CD4-positive, alpha-beta memory T cell (primary cell): ENCODE measurements around the gene EFNB3. TPM values are rescaled to one million over a fixed set of nuclear protein-coding genes. Genes with fewer than 3 reads are reported as not detected.
A peak's percentile ranks its signal among the peaks of the same experiment; 100 is the strongest.

Experiments
- CTCF ChIA-PET: fragments of 350-600 bp; sonication (Branson Sonifier 250); formaldehyde crosslinking; loops from one replicate; lab custom pipeline; 2021; ENCODE audit warnings: inconsistent platforms; ENCODE audit not compliant: partially characterized antibody; lab: Charles Lee
- POLR2A ChIA-PET: fragments of 350-600 bp; sonication (Branson Sonifier 250); formaldehyde crosslinking; loops from one replicate; lab custom pipeline; 2021; ENCODE audit not compliant: partially characterized antibody; lab: Charles Lee
- DNase-seq, 5 donors: peaks; one replicate each; pipeline versions ENCODE4 v3.0.0 to v3.0.0-alpha.2; 2020 to 2022; ENCODE audit warnings: mixed read lengths in 1 of 5
- H3K27ac ChIP-seq: one replicate; pipeline ENCODE4 v1.7.0; 2013; ENCODE audit warnings: low read depth, low read length
- H3K27me3 ChIP-seq: 2 replicates; pipeline ENCODE4 v1.7.0; 2013; ENCODE audit warnings: mild to moderate bottlenecking, low read length, moderate library complexity; ENCODE audit not compliant: insufficient read depth
- H3K36me3 ChIP-seq: 2 replicates; pipeline ENCODE4 v1.7.0; 2013; ENCODE audit warnings: mild to moderate bottlenecking, low read length, moderate library complexity; ENCODE audit not compliant: insufficient read depth
- H3K4me1 ChIP-seq: 2 replicates; pipeline ENCODE4 v1.7.0; 2013; ENCODE audit warnings: mild to moderate bottlenecking, low read length, moderate library complexity; ENCODE audit not compliant: insufficient read depth
- H3K4me3 ChIP-seq, 2 donors: one replicate each; pipeline ENCODE4 v1.7.0; 2013; ENCODE audit warnings: low read length in 2 of 2, mild to moderate bottlenecking in 1 of 2
- H3K9me3 ChIP-seq, 2 donors: one replicate each; pipeline ENCODE4 v1.7.0; 2013; ENCODE audit warnings: low read length in 2 of 2, control low read depth in 1 of 2; ENCODE audit not compliant: control insufficient read depth in 1 of 2
- H3K27ac Mint-ChIP-seq, 7 donors: one replicate each; pipeline ENCODE4 v1.8.0; 2020 to 2021; ENCODE audit warnings: mixed read lengths in 7 of 7, mild to moderate bottlenecking in 6 of 7, inconsistent platforms in 3 of 7, moderate library complexity in 3 of 7
- H3K27me3 Mint-ChIP-seq, 2 donors: one replicate each; pipeline ENCODE4 v1.8.0; 2020 to 2021; ENCODE audit warnings: mixed read lengths in 2 of 2
- H3K36me3 Mint-ChIP-seq, 2 donors: one replicate each; pipeline ENCODE4 v1.8.0; 2020 to 2021; ENCODE audit warnings: mixed read lengths in 2 of 2, inconsistent platforms in 1 of 2, mild to moderate bottlenecking in 1 of 2
- H3K4me1 Mint-ChIP-seq, 4 donors: one replicate each; pipeline ENCODE4 v1.8.0; 2020 to 2021; ENCODE audit warnings: mixed read lengths in 4 of 4, mild to moderate bottlenecking in 1 of 4
- H3K4me3 Mint-ChIP-seq, 8 donors: one replicate each; pipeline ENCODE4 v1.8.0; 2020 to 2021; ENCODE audit warnings: mixed read lengths in 8 of 8, mild to moderate bottlenecking in 7 of 8, moderate library complexity in 6 of 8, inconsistent platforms in 3 of 8
- H3K9me3 Mint-ChIP-seq, 8 donors: one replicate each; pipeline ENCODE4 v1.8.0; 2020 to 2021; ENCODE audit warnings: mixed read lengths in 8 of 8, mild to moderate bottlenecking in 5 of 8, inconsistent platforms in 3 of 8, moderate library complexity in 1 of 8
- intact Hi-C: fragments of 100-400 bp; cut with micrococcal nuclease; formaldehyde crosslinking; loops from one replicate; pipeline ENCODE4 v1.15.1; 2023
- polyA plus RNA-seq, 2 donors: library from polyadenylated mRNA; unstranded; fragments of 300-500 nt; fragmentation: Illumina TruSeq; gene quantifications; one replicate each; pipeline ENCODE4 v1.2.3, GENCODE V29; 2021
- total RNA-seq, 2 experiments: library from RNA; stranded (reverse); gene quantifications; one replicate each; pipeline ENCODE4 v1.2.3, GENCODE V29; 2021

The EFNB3 gene
- total and polyA plus RNA-seq, 4 experiments from 2014 or later, result 0.09 to 0.11 TPM; not detected in 2

DNA sequence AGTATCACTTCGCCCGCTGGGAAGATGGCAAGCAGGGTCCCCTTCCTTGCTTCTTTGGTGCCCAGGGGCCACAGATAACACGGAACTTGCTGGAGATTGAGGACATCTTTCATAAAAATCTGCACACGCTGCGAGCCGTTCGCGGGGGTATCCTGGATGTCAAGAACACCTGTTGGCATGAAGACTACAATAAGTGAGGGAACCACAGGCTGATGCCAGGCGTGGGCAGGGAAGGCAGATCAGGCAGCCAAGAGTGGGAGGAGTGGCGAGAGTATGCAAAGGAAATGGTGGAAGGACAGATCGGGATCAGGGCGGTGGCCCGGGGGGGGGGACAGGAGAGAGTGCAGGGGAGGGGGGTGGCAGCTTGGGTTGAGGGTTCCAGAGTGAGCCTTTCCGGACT lies 34.7 kb downstream of the EFNB3 start:
- Histone ChIP-seq H3K27ac (no peak overlapping the region), H3K36me3 (no peaks in the 10 kb centered on the region), H3K27me3 (no peaks in the 10 kb centered on the region), H3K4me3 (no peak overlapping the region), H3K4me1 (no peaks in the 10 kb centered on the region), H3K9me3 (no peaks in the 10 kb centered on the region)
- H3K36me3 Mint-ChIP-seq, result no peaks in the 10 kb centered on the region
- peaks cover 19 to 22% of the 10 kb centered on the region in 2 donors for H3K27me3 Mint-ChIP-seq
- no peak overlapping the region for H3K27ac Mint-ChIP-seq
- H3K9me3 Mint-ChIP-seq, result no peaks in the 10 kb centered on the region
- CTCF ChIA-PET, result no interaction called here
- intact Hi-C loops, result no loop called here
- POLR2A ChIA-PET, result no interaction called here
- no peak overlapping the region for H3K4me3 Mint-ChIP-seq
- DNase-seq, result no peak
- H3K4me1 Mint-ChIP-seq, result peaks cover 0 to 4% (median 2%) of the 10 kb centered on the region in 4 donors

DNA sequence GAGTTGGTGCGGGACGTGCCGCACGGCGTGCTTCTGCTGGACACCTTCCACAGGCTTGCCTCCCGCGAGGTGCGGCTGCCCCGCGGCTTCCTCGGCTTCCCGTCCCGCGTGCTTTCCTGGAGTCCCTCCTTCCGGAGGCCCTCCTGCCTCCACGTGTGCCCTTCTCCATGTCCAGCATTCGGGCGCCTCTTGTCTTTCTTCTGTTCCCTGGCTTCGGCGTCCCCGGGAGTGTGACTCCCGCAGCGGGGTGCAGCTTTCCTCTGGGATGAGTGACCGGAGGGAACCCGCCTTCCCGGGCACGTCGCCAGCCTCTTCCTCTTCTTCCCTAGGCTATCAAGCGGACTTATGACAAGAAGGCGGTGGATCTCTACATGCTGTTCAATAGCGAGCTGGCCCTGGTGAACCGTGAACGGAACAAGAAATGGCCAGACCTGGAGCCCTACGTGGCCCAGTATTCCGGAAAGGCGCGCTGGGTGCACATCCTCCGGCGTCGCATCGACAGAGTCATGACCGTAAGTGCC lies 35.5 kb downstream of the EFNB3 start:
- no peaks in the 10 kb centered on the region for H3K27me3 ChIP-seq
- H3K27ac ChIP-seq, result no peak overlapping the region
- Mint-ChIP-seq H3K36me3 (no peaks in the 10 kb centered on the region), H3K27ac (no peak overlapping the region), H3K9me3 (no peaks in the 10 kb centered on the region), H3K27me3 (peaks cover 19 to 22% of the 10 kb centered on the region in 2 donors), H3K4me1 (peaks cover 0 to 4% (median 2%) of the 10 kb centered on the region in 4 donors), H3K4me3 (peak overlapping the region in 2 of 8 donors; percentile 7 to 38)
- ChIA-PET CTCF (no interaction called here), POLR2A (no interaction called here)
- no peaks in the 10 kb centered on the region for H3K36me3 ChIP-seq
- H3K9me3 ChIP-seq, result no peaks in the 10 kb centered on the region
- no peak for DNase-seq
- H3K4me3 ChIP-seq, result no peak overlapping the region
- intact Hi-C loops, result no loop called here
- no peaks in the 10 kb centered on the region for H3K4me1 ChIP-seq

GRCh38 chr17:7742729-7743128 lies 37.7 kb downstream of the EFNB3 start:
- H3K27ac Mint-ChIP-seq, result no peak overlapping the region
- Histone ChIP-seq H3K27ac (no peak overlapping the region), H3K4me1 (no peaks in the 10 kb centered on the region), H3K9me3 (no peaks in the 10 kb centered on the region), H3K4me3 (no peak overlapping the region), H3K27me3 (no peaks in the 10 kb centered on the region), H3K36me3 (no peaks in the 10 kb centered on the region)
- no peak for DNase-seq
- ChIA-PET CTCF (interaction anchor here (1.3 to 3.4 kb wide), 10 partner anchors 10 to 317 kb away, joined by 3 to 13 read pairs (median 6); partner anchors contain the start of gene RNF227), POLR2A (no interaction called here)
- H3K4me3 Mint-ChIP-seq, result no peak overlapping the region
- peaks cover 15 to 20% of the 10 kb centered on the region in 2 donors for H3K27me3 Mint-ChIP-seq
- H3K36me3 Mint-ChIP-seq, result no peaks in the 10 kb centered on the region
- no peaks in the 10 kb centered on the region for H3K9me3 Mint-ChIP-seq
- H3K4me1 Mint-ChIP-seq, result peaks cover 0 to 4% (median 2%) of the 10 kb centered on the region in 4 donors
- intact Hi-C loops, result loop anchor here (1.0 kb wide), 5 partner anchors 80 to 299 kb away; no protein-coding TSS in a partner anchor

GRCh38 chr17:7744416-7744815 lies 39.4 kb downstream of the EFNB3 start:
- no peak overlapping the region for H3K27ac Mint-ChIP-seq
- no peak overlapping the region for H3K27ac ChIP-seq
- H3K36me3 Mint-ChIP-seq, result no peaks in the 10 kb centered on the region
- H3K9me3 ChIP-seq, result no peaks in the 10 kb centered on the region
- POLR2A ChIA-PET, result interaction anchor here (1.3 kb wide), 1 partner anchor 91 kb away, joined by 4 read pairs; no protein-coding TSS in a partner anchor
- H3K9me3 Mint-ChIP-seq, result no peaks in the 10 kb centered on the region
- H3K36me3 ChIP-seq, result no peaks in the 10 kb centered on the region
- no peak overlapping the region for H3K4me3 Mint-ChIP-seq
- CTCF ChIA-PET, result interaction anchor here (0.7 to 3.4 kb wide), 10 partner anchors 9 to 316 kb away, joined by 3 to 13 read pairs (median 5); partner anchors contain the start of gene RNF227
- DNase-seq, result no peak
- H3K4me3 ChIP-seq, result no peak overlapping the region
- intact Hi-C loops, result no loop called here
- H3K4me1 Mint-ChIP-seq, result peaks cover 0 to 4% (median 2%) of the 10 kb centered on the region in 4 donors
- H3K4me1 ChIP-seq, result no peaks in the 10 kb centered on the region
- H3K27me3 Mint-ChIP-seq, result peaks cover 14 to 18% of the 10 kb centered on the region in 2 donors
- H3K27me3 ChIP-seq, result no peaks in the 10 kb centered on the region

DNA sequence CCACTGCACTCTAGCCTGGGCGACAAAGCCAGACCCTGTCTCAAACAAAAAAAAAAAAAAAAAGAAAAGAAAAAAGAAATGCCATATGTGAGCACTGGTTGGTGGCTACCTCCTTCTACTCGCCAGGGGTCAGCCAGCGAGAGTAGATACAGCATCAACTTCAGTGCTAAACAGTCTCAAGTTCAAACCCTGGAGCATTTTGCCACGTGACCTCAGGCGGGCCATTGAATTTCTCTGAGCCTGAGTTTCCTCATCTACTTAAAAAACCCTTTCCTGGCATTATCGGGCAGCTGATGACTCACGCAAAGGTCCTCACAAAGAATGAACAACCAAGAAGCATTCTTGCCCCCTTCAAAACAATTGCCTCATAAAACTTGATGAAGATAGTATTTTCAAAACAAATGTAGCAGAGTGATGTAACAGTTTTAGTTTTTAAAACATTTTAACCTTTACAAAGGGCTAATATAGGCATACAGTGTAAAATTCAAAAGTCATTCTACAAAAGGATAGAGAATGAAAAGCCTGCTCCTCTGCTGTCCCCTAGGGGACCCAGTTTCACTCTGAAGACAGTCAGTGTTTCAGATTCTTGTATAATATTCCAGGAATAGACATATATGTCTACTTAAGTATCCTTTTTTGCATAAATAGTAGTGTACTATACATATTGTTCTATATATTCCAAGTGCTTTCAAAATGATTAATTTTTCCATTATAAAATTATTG lies 40.9 kb downstream of the EFNB3 start:
- peaks cover 0 to 3% (median under 1%) of the 10 kb centered on the region in 4 donors for H3K4me1 Mint-ChIP-seq
- H3K9me3 Mint-ChIP-seq, result no peaks in the 10 kb centered on the region
- no peak overlapping the region for H3K4me3 ChIP-seq
- H3K4me3 Mint-ChIP-seq, result no peak overlapping the region
- no peak for DNase-seq
- no peak overlapping the region for H3K27ac ChIP-seq
- no peaks in the 10 kb centered on the region for H3K4me1 ChIP-seq
- intact Hi-C loops, result no loop called here
- POLR2A ChIA-PET, result no interaction called here
- H3K9me3 ChIP-seq, result no peaks in the 10 kb centered on the region
- CTCF ChIA-PET, result no interaction called here
- H3K36me3 ChIP-seq, result no peaks in the 10 kb centered on the region
- no peaks in the 10 kb centered on the region for H3K36me3 Mint-ChIP-seq
- no peaks in the 10 kb centered on the region for H3K27me3 ChIP-seq
- no peak overlapping the region for H3K27ac Mint-ChIP-seq
- H3K27me3 Mint-ChIP-seq, result peaks cover 6 to 10% of the 10 kb centered on the region in 2 donors

- ChIA-PET CTCF (interaction anchor here (1.3 kb wide), 1 partner anchor 294 kb away, joined by 5 read pairs; no protein-coding TSS in a partner anchor), POLR2A (no interaction called here)
- Mint-ChIP-seq H3K4me3 (no peak overlapping the region), H3K4me1 (peaks cover 0 to 3% (median under 1%) of the 10 kb centered on the region in 4 donors), H3K36me3 (no peaks in the 10 kb centered on the region), H3K27me3 (peaks cover 5 to 9% of the 10 kb centered on the region in 2 donors), H3K9me3 (peaks cover 0 to 2% (median 0%) of the 10 kb centered on the region in 8 donors), H3K27ac (no peak overlapping the region)
- H3K27me3 ChIP-seq, result no peaks in the 10 kb centered on the region
- H3K36me3 ChIP-seq, result no peaks in the 10 kb centered on the region
- no peak overlapping the region for H3K4me3 ChIP-seq
- no peaks in the 10 kb centered on the region for H3K4me1 ChIP-seq
- DNase-seq, result no peak
- intact Hi-C loops, result no loop called here
- no peak overlapping the region for H3K27ac ChIP-seq
- no peaks in the 10 kb centered on the region for H3K9me3 ChIP-seq
Observed at GRCh38 chr17:7747635-7748071, 42.7 kb downstream of the EFNB3 start.

GRCh38 chr17:7748076-7748775 lies 43.2 kb downstream of the EFNB3 start:
- Histone ChIP-seq H3K27ac (no peak overlapping the region), H3K9me3 (no peaks in the 10 kb centered on the region), H3K36me3 (no peaks in the 10 kb centered on the region), H3K4me3 (no peak overlapping the region), H3K27me3 (no peaks in the 10 kb centered on the region), H3K4me1 (no peaks in the 10 kb centered on the region)
- H3K9me3 Mint-ChIP-seq, result peaks cover 0 to 2% (median 0%) of the 10 kb centered on the region in 8 donors
- H3K4me1 Mint-ChIP-seq, result peaks cover 0 to 3% (median under 1%) of the 10 kb centered on the region in 4 donors
- intact Hi-C loops, result no loop called here
- peaks cover 5 to 11% of the 10 kb centered on the region in 2 donors for H3K27me3 Mint-ChIP-seq
- H3K36me3 Mint-ChIP-seq, result no peaks in the 10 kb centered on the region
- CTCF ChIA-PET, result interaction anchor here (1.3 kb wide), 1 partner anchor 293 kb away, joined by 5 read pairs; no protein-coding TSS in a partner anchor
- no peak for DNase-seq
- H3K4me3 Mint-ChIP-seq, result no peak overlapping the region
- H3K27ac Mint-ChIP-seq, result no peak overlapping the region
- POLR2A ChIA-PET, result no interaction called here
